NT2/D1 (cell line): ENCODE measurements around the gene DCP1A.

Source experiments
- SUZ12 ChIP-seq: IDR thresholded peaks from 2 replicates; pipeline ENCODE4 v1.6.1; 2011; ENCODE audit not compliant: insufficient read length, insufficient read depth; ENCODE audit errors: extremely low read depth
- YY1 ChIP-seq: IDR thresholded peaks from 2 replicates; pipeline ENCODE4 v1.6.1; 2011; ENCODE audit not compliant: insufficient read length, insufficient read depth
- ZNF274 ChIP-seq: IDR thresholded peaks from 2 replicates; pipeline ENCODE4 v1.6.1; 2011; ENCODE audit warnings: mild to moderate bottlenecking, low read depth, low read length

DNA sequence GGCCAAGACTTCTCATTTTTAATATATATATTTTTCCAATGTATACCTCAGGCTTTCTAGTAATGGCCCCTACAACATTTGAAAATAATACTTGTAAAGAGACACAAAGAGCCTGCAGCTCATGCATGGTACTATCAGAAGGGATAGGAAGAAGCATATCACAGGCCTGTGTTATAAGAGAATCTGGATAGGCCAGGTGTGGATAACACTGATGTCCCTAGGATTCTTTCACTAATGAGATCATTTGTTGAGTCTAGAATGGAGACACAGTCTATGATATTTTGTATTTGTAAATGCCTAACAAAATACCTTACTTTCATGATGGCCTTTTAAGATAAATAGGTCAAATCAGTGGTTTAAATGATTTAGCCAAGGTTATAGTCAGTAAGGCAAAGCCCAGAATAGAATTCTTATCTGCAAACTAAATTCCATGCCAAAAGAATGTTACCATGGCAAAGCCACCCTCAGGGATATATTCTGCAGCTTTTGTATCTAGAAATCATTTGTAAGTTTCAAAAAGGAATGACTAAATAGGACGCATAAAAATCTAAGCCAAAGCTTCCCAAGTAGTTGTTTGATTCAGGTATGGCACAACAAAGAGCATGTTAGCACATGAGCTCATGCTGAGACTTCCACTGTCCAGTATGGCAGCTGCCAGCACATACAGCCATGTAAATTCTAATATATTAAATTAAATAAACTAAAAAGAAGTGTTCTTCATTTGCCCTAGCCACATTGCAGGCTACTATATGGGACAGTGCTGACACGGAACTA is 10.0 kb downstream of the DCP1A start:
- TF ChIP-seq ZNF274 (no peak), YY1 (no peak), SUZ12 (no peak)
